Sigmoid colon (tissue), 4 donors: ENCODE measurements around the gene SPATA6.

Experiments
- CTCF ChIP-seq, 4 experiments: fragments of 450-650 bp in 3 of 4; fragments of 200-600 bp in 1 of 4; IDR thresholded peaks; one replicate each; pipeline ENCODE4 v1.5.1; 2016 to 2019; ENCODE audit warnings: antibody characterized with exemption in 4 of 4, mild to moderate bottlenecking in 3 of 4, moderate library complexity in 2 of 4
- EP300 ChIP-seq, 4 donors: sonication (generic); formaldehyde crosslinking; IDR thresholded peaks; one replicate each; pipeline ENCODE4 v1.6.1; 2017; ENCODE audit warnings: antibody characterized with exemption in 4 of 4
- POLR2A ChIP-seq, 2 donors: fragments of 450-650 bp; IDR thresholded peaks; one replicate each; pipeline ENCODE4 v1.6.1; 2016; ENCODE audit warnings: antibody characterized with exemption in 2 of 2, mild to moderate bottlenecking in 2 of 2, moderate library complexity in 2 of 2

DNA sequence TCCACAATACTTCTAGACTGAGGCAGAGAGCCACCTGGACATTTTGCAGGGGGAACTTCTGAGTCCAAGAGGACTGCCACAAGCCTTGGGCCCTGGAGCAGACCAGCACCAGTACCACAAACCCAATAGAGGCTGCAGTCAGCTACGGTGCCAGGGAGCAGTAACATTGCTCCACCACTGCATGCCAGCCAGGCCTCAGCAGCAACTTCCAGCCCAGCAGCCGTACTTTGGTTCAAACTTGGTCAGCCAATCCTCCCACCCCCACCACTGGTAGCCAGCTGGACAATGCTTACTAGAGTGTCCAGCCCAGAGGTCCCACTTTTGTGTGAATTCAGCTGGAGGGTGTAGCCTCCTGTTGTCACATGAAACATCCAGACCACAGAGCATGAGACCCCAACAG is 142.1 kb downstream of the SPATA6 start:
- TF ChIP-seq CTCF (IDR thresholded peaks at IDR 0.05) (no peak), POLR2A (IDR thresholded peaks at IDR 0.05) (no peak), EP300 (IDR thresholded peaks at IDR 0.05) (no peak)
